Germinal center (tissue), 1 donor: ENCODE results near the gene CRAT.

Experiments
- DNase-seq: peaks from one replicate; pipeline ENCODE4 v3.0.0; 2012; ENCODE audit warnings: mixed read lengths, low spot score

CRAT gene

DNA sequence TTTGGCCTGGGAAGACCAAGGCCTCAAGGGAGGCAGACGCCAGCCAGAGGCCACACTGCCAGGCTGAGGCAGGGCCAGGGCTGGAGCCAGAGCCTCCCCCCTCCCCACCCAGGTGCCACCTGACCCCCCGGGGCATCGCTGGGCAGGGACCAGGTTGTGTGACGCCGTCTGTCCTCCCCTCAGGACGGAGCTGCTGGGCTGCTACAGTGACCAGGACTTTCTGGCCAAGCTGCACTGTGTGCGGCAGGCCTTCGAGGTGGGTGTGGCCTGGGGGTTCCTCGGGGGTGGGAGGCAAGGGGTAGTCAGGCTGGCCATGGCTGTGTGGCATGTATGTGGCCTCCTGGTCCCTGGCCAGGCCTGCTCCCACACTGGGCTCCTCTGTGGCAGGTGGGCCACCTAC is 47.5 kb downstream of the CRAT start:
- DNase-seq, result no peak

DNA sequence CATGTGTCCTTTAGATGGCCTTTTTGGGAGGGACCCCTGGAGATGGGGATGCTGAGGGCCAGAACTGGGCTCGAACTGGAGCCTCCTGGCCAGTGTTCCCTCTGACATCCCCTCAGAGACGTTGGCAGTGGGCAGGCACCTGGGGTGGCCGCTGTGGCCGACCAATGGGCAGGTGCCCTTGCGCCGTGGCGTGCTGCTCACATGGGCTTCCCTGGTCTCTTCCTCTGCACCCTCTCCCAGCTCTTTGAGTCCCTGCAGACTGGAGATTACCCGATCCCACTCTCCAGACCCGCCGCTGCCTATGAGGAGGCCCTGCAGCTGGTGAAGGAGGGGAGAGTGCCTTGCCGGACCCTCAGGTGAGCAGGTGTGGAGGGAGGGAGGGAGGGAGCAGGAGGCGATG is 49.6 kb downstream of the CRAT start:
- DNase-seq, result no peak

DNA sequence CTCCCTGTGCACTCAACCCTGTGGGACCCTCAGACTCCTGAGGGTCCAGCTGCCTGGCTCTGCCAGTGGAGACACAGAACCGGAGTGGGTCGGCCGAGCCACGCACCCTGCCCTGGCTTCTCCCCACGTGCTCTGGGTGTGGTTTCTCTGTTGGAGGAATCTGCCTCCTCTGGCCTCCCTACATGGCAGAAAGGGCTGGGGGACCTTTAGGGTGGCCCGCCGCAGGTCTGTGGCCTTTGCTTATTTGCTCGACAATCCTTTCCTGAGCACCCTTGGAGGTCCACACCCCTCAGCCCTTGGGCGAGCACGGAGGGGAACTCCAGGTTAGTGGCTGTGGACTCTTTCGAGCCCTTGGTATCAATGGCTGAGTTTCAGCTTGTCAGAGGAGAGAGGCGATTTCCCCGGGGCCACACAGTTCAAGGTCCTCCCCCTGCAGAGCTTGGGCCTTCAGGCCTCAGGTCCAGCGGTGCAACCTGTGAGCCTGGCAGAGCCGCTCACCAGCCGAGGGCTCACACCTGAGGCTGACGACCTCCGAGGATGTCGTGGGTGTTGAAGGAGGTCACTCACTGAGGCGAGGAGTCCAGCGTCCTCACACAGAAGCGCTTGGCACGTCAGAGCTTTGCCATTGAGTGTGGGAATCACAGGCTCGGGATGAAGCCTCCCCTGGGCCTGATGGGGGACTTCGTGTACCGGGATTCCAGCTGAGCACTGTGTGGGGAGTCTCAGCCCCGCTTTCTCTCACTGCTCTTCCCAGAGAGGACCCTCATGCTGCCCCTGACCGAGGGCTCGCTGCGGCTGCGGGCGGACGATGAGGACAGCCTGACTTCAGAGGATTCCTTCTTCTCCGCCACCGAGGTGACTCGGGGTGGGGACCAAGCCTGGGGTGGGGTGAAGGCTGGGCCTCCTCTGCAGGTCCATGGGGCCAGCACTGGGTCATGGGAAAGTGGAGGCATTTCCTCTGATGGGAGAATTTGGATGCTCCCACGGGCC is 50.5 kb downstream of the CRAT start:
- no peak for DNase-seq

DNA sequence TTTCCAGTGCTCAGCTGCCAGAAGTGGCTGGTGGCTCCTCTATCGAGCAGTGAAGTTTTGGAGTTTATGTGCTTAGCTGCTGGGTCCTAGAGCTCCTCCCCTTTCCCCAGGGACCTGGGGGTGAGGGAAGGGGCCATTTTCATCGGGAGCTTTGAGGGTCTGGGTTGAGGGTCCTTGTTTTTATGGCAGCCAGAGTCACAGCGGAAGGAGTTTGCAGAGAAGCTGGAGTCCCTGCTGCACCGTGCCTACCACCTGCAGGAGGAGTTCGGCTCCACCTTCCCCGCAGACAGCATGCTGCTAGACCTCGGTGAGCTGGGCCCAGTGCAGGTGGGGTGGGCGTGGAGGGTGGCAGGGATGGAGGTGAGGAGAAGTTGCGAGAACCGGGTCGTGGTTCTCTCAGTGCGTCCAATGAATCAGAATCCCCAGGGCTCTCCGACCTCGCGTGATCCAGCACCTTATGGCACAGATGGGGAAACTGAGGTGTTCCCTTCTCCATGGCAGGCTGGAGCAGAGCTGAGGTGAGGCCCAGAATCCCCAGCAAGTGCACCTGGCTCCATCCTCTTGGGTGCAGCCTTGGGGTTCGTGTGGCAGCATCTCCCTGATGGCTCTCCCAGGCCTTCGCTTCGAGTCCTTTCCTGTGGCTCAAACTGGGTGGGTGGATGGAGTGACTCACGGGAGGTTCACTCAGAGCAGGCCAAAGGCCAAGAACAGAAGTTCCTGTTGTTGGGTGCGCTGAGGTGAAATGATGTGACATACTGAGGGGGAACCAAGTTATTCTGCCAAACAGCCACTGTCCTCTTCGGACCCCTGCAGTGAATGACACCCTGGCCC is 51.4 kb downstream of the CRAT start:
- DNase-seq, result no peak

DNA sequence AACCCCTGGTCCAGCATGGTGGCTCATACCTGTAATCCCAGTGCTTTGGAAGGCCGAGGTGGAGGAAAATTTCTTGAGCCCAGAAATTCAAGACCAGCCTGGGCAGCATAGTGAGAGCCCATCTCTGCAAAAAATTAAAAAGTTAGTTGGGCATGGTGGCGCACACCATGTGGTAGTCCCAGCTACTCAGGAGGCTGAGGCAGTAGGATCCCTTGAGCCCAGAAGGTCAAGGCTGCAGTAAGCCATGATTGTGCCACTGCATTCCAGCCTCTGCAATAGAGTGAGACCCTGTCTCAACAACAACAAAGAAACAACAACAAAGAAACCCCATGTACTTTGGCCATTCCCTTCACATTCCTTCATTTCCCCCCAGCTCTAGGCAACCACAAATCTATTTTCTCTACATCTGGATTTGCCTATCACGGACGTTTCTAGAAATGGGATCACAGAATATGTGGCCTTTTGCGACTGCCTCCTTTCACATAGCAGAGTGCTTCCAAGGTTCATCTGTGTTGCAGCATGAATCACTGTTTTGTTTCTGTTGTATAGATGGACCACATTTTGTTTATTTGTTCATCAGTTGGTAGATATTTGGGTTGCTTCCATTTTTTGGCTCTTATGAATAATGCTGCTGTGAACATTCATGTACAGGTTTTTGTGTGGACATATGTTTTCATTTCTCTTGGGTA is 56.3 kb downstream of the CRAT start:
- no peak for DNase-seq

DNA sequence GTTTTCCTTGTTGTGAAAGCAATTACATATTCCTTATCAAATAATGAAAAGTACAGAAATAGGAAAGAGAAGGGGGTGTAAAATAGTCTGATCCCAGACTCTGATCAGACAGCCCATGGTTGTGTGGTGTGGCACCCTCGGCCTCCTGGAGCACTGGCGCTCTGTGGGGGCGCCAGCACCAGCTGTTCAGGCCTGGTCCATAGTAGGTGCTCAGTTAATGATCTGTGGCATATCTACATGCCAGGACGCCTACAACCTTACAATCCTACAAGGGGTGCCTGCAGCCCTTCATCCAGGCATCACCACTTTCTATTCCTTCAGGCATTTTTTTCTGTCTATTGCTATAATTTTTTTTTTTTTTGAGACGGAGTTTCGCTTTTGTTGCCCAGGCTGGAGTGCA is 57.6 kb downstream of the CRAT start:
- no peak for DNase-seq

DNA sequence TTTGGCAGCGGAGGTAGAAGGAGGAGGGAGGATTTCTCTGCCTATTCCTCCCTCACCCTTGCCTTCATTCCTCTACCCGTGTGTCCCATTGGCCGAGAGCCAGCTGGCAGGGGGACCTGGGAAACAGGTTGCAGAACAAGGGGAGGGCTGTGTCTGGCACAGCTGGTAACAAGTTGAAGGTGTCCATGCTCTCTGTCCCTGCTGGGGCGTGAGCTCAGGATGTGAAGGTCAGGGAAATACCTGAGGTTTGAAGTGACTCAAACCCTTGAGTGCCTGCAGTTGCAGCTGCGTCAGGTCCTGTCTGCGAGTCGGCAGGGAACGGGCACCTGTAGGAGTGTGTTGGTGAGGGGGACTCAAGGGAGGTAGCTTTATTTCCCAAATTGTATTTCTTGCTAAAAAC is 58.0 kb downstream of the CRAT start:
- DNase-seq, result no peak
